HG03378 (cell line): Measurements from ENCODE around the gene OR12D3.
"Not testable (repeated sequence)": the region's sequence is repeated elsewhere in the genome, so short reads cannot be mapped to it uniquely, and the experiment has no call there.

ENCODE experiments used
- ATAC-seq: cut with Tn5 transposase; IDR thresholded peaks from one replicate; pipeline ENCODE4 v1.9.1; 2021; ENCODE audit warnings: mild to moderate bottlenecking, moderate library complexity; ENCODE audit not compliant: unreplicated experiment

The OR12D3 gene

GRCh38 chr6:29375191-29375590 lies at the start of gene OR12D3:
Gene OR12D3 (minus strand): TSS chr6:29375291. CDS start chr6:29375287, 4 bp downstream.
- no peak for ATAC-seq

- ATAC-seq, result no peak
These were observed 49.5 kb upstream of the OR12D3 start for GRCh38 chr6:29424575-29424974.

GRCh38 chr6:29424168-29424567 lies 49.1 kb upstream of the OR12D3 start:
- no peak for ATAC-seq

GRCh38 chr6:29419516-29419915 lies 44.4 kb upstream of the OR12D3 start:
- no peak for ATAC-seq

GRCh38 chr6:29414588-29414987 lies 39.5 kb upstream of the OR12D3 start, which contains the start of gene OR12D1:
Gene OR12D1 (plus strand): TSS chr6:29414928.
- no peak for ATAC-seq

- ATAC-seq, result no peak
These were observed 28.7 kb upstream of the OR12D3 start for GRCh38 chr6:29403801-29404200.

GRCh38 chr6:29399525-29399924 lies 24.4 kb upstream of the OR12D3 start:
- ATAC-seq, result no peak

- no peak for ATAC-seq
These were observed 20.2 kb upstream of the OR12D3 start, which contains the start of gene OR12D2 for GRCh38 chr6:29395331-29395730. Gene OR12D2 (plus strand): TSS chr6:29395631. CDS start chr6:29396700, 1,069 bp downstream.

GRCh38 chr6:29388533-29388932 lies 13.4 kb upstream of the OR12D3 start:
- no peak for ATAC-seq

- ATAC-seq, result no peak
These were observed 912 bp upstream of the OR12D3 start for GRCh38 chr6:29376003-29376402.

GRCh38 chr6:29368765-29369164 lies 6.3 kb downstream of the OR12D3 start, which contains the start of gene OR5V1:
Gene OR5V1 (minus strand): TSS chr6:29368865. CDS start chr6:29356195, 12,670 bp downstream.
- no peak for ATAC-seq

- no peak for ATAC-seq
These were observed 19.5 kb downstream of the OR12D3 start for GRCh38 chr6:29355603-29356002.

- no peak for ATAC-seq
These were observed 20.1 kb downstream of the OR12D3 start for GRCh38 chr6:29354980-29355379.

- not testable (repeated sequence) for ATAC-seq
These were observed 25.7 kb downstream of the OR12D3 start for GRCh38 chr6:29349348-29349747.

- ATAC-seq, result no peak
These were observed 29.7 kb downstream of the OR12D3 start for GRCh38 chr6:29345380-29345779.

GRCh38 chr6:29336269-29336668 lies 38.8 kb downstream of the OR12D3 start:
- no peak for ATAC-seq

- no peak for ATAC-seq
These were observed 42.4 kb downstream of the OR12D3 start for GRCh38 chr6:29332676-29333075.

GRCh38 chr6:29325777-29326176 lies 49.3 kb downstream of the OR12D3 start:
- no peak for ATAC-seq
